SU-DHL-6 (cell line): ENCODE results near the gene RNF166.

Source experiments
- H2AFZ ChIP-seq: fragments of 200-600 bp; sonication (generic); 2 replicates; pipeline ENCODE4 v1.6.1; 2014; ENCODE audit warnings: low read depth, mild to moderate bottlenecking, moderate library complexity, mixed read lengths, antibody characterized with exemption, low read length; ENCODE audit not compliant: severe bottlenecking
- H3F3A ChIP-seq: fragments of 200-600 bp; shearing (Covaris generic); 2 replicates; pipeline ENCODE4 v1.6.0; 2016; ENCODE audit warnings: antibody characterized with exemption, mild to moderate bottlenecking; ENCODE audit not compliant: insufficient read depth
- H3K27ac ChIP-seq: fragments of 200-600 bp; sonication (generic); 2 replicates; pipeline ENCODE4 v1.5.1; 2016; ENCODE audit warnings: low read depth, mild to moderate bottlenecking, low read length, moderate library complexity, mixed read lengths
- H3K27me3 ChIP-seq: fragments of 200-600 bp; sonication (generic), shearing (Covaris generic); 2 replicates; pipeline ENCODE4 v1.6.0; 2014; ENCODE audit warnings: mild to moderate bottlenecking, low read length
- H3K36me3 ChIP-seq: fragments of 200-600 bp; sonication (generic); 2 replicates; pipeline ENCODE4 v1.6.1; 2014; ENCODE audit warnings: mild to moderate bottlenecking, low read length, mixed read lengths
- H3K4me2 ChIP-seq: fragments of 300-600, 200-600 bp; shearing (Covaris generic), sonication (generic); 2 replicates; pipeline ENCODE4 v1.6.0; 2014; ENCODE audit warnings: low read length, low read depth, mild to moderate bottlenecking; ENCODE audit not compliant: poor library complexity, severe bottlenecking
- H3K4me3 ChIP-seq: fragments of 200-600 bp; sonication (generic); 2 replicates; pipeline ENCODE4 v1.5.1; 2014; ENCODE audit warnings: antibody characterized with exemption, low read length, mild to moderate bottlenecking, mixed read lengths; ENCODE audit not compliant: insufficient read depth, poor library complexity, severe bottlenecking
- H3K79me2 ChIP-seq: fragments of 200-600 bp; sonication (generic); 2 replicates; pipeline ENCODE4 v1.6.1; 2014; ENCODE audit warnings: mild to moderate bottlenecking, low read length, moderate library complexity; ENCODE audit not compliant: insufficient read depth
- H3K9ac ChIP-seq: fragments of 200-600 bp; sonication (generic); 2 replicates; pipeline ENCODE4 v1.7.0; 2014; ENCODE audit warnings: mild to moderate bottlenecking, low read length
- H3K9me2 ChIP-seq: fragments of 200-600 bp; sonication (generic); replicated peaks from 2 replicates; pipeline ENCODE4 v1.6.1; 2014; ENCODE audit warnings: low read length; ENCODE audit not compliant: insufficient read depth
- H3K9me3 ChIP-seq: fragments of 200-600 bp; sonication (generic); 2 replicates; pipeline ENCODE4 v1.6.1; 2014; ENCODE audit warnings: low read length, mixed read lengths; ENCODE audit not compliant: insufficient read depth
- H4K20me1 ChIP-seq: fragments of 200-600 bp; sonication (generic); 2 replicates; pipeline ENCODE4 v1.6.1; 2014; ENCODE audit warnings: low read depth, mild to moderate bottlenecking, antibody characterized with exemption, low read length, moderate library complexity, mixed read lengths
- EZH2phosphoT487 ChIP-seq: fragments of 200-600 bp; sonication (generic), shearing (Covaris generic); conservative IDR thresholded peaks from 2 replicates; pipeline ENCODE4 v1.6.1; 2018; ENCODE audit warnings: mild to moderate bottlenecking, antibody characterized with exemption, low read length, moderate library complexity, mixed read lengths
- TF ChIP-seq, protein P1 (sequence below): fragments of 200-600 bp; sonication (generic); IDR thresholded peaks from one replicate; pipeline ENCODE4 v1.5.1; 2017; ENCODE audit warnings: antibody characterized with exemption, mild to moderate bottlenecking, low read length, moderate library complexity; ENCODE audit not compliant: insufficient read depth, poor library complexity, severe bottlenecking

RNF166 gene

DNA sequence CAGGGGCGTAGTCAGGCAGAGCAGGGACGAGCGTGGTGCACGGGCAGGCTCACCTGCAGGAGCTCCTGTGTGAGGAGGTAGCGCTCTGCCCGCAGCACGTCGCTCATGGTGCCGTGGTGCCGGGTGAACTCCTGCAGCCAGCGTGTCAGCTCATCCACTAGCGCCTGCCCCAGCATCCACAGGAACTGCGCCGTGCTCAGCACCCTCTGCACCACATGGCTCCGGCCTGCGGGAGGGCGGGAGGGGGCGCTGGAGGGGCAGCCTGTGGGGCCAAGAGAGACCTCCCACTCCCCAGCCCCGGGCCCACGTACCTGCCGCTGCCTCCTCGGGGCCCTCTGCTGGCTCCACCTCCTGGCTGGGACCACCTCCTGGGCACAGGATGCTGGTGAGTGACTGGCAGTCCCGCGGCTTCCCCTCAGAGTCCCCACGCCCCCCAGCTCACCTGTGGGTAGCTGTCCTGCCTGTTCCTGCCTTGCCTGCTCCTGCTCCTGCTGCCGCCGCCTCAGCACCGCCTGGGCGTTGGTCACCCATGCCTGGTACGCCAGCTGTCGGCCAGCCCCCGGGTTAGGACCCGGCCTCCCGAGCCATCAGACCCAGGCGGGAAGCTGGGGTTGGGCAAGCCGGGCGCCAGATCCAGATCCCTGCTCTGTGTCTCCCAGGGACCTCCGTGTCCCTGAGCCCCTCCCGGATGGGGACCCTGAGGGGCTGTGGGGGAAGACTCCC is 16.7 kb upstream of the RNF166 start:
- Histone ChIP-seq H3K36me3 (no peaks in the 10 kb centered on the region), H4K20me1 (no peaks in the 10 kb centered on the region), H3K79me2 (no peaks in the 10 kb centered on the region), H3K9me2 (no peaks in the 10 kb centered on the region), H3K9ac (no peak overlapping the region), H3K27ac (no peak overlapping the region), H3F3A (no peaks in the 10 kb centered on the region), H3K4me3 (no peak overlapping the region), H3K9me3 (no peaks in the 10 kb centered on the region), H3K27me3 (no peaks in the 10 kb centered on the region), H2AFZ (no peak overlapping the region), H3K4me2 (no peak overlapping the region)
- TF ChIP-seq, protein P1, sequence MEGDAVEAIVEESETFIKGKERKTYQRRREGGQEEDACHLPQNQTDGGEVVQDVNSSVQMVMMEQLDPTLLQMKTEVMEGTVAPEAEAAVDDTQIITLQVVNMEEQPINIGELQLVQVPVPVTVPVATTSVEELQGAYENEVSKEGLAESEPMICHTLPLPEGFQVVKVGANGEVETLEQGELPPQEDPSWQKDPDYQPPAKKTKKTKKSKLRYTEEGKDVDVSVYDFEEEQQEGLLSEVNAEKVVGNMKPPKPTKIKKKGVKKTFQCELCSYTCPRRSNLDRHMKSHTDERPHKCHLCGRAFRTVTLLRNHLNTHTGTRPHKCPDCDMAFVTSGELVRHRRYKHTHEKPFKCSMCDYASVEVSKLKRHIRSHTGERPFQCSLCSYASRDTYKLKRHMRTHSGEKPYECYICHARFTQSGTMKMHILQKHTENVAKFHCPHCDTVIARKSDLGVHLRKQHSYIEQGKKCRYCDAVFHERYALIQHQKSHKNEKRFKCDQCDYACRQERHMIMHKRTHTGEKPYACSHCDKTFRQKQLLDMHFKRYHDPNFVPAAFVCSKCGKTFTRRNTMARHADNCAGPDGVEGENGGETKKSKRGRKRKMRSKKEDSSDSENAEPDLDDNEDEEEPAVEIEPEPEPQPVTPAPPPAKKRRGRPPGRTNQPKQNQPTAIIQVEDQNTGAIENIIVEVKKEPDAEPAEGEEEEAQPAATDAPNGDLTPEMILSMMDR, result no peak
- no peak for TF ChIP-seq EZH2phosphoT487

DNA sequence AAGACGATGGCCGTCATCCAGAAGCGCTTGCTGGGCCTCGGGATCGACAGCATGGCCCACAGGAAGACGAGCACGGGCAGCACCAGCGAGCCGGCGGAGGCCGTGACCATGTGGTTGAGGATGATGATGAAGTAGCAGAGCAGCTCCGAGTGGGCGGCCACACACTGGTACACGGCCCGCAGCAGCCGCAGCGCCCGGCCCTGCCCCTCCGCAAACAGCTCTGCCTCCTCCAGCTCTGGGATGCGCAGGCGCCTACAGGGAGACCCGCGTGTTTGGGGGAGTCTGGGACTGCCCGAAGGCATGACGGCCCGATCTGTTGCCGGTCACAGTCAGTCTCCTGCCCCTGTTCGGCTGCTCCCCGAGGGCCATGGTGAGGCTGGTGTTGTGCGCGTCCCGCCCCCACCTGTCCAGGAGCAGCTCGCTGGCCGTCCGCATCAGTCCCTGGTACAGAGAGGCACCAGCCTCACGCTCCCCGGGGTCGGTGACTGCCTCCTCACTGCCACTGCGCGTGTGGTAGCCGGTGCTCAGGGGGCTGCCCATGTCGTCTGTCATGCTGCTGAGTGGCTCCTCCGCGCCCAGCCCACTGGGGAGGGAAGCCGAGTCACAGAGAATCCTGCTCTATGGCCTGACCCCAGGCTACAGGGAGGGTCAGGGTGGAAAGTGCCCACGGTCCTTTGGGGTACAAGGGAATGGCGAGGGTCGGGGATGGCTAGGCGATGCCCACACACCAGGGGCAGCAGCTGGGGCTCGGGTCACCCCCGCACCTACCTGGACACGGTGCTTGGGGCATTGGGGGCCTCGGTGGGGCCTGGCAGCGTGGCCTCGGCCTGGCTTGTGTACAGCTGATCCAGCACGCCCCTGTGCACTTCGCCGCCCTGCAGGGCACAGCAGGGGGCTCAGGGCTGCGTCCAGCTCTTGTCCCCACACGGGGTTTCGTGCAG is 15.9 kb upstream of the RNF166 start:
- TF ChIP-seq EZH2phosphoT487, result no peak
- TF ChIP-seq, protein P1, result no peak
- Histone ChIP-seq H3K9ac (no peak overlapping the region), H3F3A (no peaks in the 10 kb centered on the region), H3K4me2 (no peak overlapping the region), H4K20me1 (no peaks in the 10 kb centered on the region), H3K27me3 (no peaks in the 10 kb centered on the region), H3K4me3 (no peak overlapping the region), H3K79me2 (no peaks in the 10 kb centered on the region), H3K27ac (no peak overlapping the region), H2AFZ (no peak overlapping the region), H3K9me2 (no peaks in the 10 kb centered on the region), H3K36me3 (no peaks in the 10 kb centered on the region), H3K9me3 (no peaks in the 10 kb centered on the region)

DNA sequence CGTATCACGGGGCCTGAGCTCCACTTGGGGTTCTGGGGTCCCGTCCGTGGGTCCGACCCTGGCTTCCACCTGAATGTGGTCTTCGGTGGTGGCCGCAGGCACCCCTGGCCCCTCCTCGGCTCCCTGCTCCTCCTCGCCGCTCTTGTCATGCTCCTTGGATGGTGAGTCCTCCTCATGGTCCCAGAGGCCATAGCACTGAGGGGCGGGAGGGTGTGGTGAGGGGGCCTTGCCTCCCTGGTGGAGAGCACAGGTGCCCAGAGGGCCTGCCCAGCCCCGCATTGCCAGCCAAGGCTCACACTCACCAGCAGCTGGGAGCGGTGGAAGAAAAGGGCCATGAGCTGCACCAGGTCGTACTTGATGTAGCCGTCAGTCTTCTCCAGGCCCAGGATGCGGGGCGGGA is 15.0 kb upstream of the RNF166 start:
- TF ChIP-seq EZH2phosphoT487, result no peak
- TF ChIP-seq, protein P1, result no peak
- no peaks in the 10 kb centered on the region for H3K36me3 ChIP-seq

More for the DNA sequence above, 15.0 kb upstream of the RNF166 start:
- Histone ChIP-seq H3K79me2 (no peaks in the 10 kb centered on the region), H2AFZ (no peak overlapping the region), H3K27ac (no peak overlapping the region), H3K9me2 (no peaks in the 10 kb centered on the region), H3K9ac (no peak overlapping the region), H3F3A (no peaks in the 10 kb centered on the region), H3K4me3 (no peak overlapping the region), H3K4me2 (no peak overlapping the region), H3K9me3 (no peaks in the 10 kb centered on the region), H4K20me1 (no peaks in the 10 kb centered on the region), H3K27me3 (no peaks in the 10 kb centered on the region)
